MM.1S (cell line): ENCODE results near the gene RPRD2.

Experiments
- DNase-seq: peaks from one replicate; pipeline ENCODE4 v3.0.0-alpha.2; 2015
- H2AFZ ChIP-seq: fragments of 300-600 bp; sonication (generic); 2 replicates; pipeline ENCODE4 v1.6.0; 2016; ENCODE audit warnings: antibody characterized with exemption, low read length
- H3F3A ChIP-seq: fragments of 300-600 bp; sonication (generic); 2 replicates; pipeline ENCODE4 v1.6.1; 2016; ENCODE audit warnings: mild to moderate bottlenecking, antibody characterized with exemption, low read length, moderate library complexity, mixed read lengths; ENCODE audit not compliant: insufficient read depth
- H3K27ac ChIP-seq: fragments of 300-600 bp; sonication (generic); 2 replicates; pipeline ENCODE4 v1.5.1; 2016; ENCODE audit warnings: mild to moderate bottlenecking, low read length
- H3K27me3 ChIP-seq: fragments of 300-600 bp; sonication (generic); replicated peaks from 2 replicates; pipeline ENCODE4 v1.6.0; 2016; ENCODE audit warnings: low read length; ENCODE audit not compliant: insufficient read depth
- H3K36me3 ChIP-seq: fragments of 300-600 bp; sonication (generic); replicated peaks from 2 replicates; pipeline ENCODE4 v1.6.1; 2016; ENCODE audit warnings: mild to moderate bottlenecking, low read length, mixed read lengths; ENCODE audit not compliant: insufficient read depth
- H3K4me1 ChIP-seq: fragments of 300-600 bp; sonication (generic); 2 replicates; pipeline ENCODE4 v1.6.1; 2016; ENCODE audit warnings: low read length, mixed read lengths
- H3K4me2 ChIP-seq: fragments of 300-600 bp; sonication (generic); 2 replicates; pipeline ENCODE4 v1.6.0; 2016; ENCODE audit warnings: low read depth, low read length
- H3K4me3 ChIP-seq: fragments of 300-600 bp; sonication (generic); 2 replicates; pipeline ENCODE4 v1.5.1; 2016; ENCODE audit warnings: low read length, mixed read lengths
- H3K79me2 ChIP-seq: fragments of 300-600 bp; sonication (generic); 2 replicates; pipeline ENCODE4 v1.6.1; 2016; ENCODE audit warnings: mixed run types, low read length, mixed read lengths
- H3K9ac ChIP-seq: fragments of 300-600 bp; sonication (generic); 2 replicates; pipeline ENCODE4 v1.6.1; 2016; ENCODE audit warnings: low read length, mixed read lengths
- H3K9me2 ChIP-seq: fragments of 300-600 bp; sonication (generic); replicated peaks from 2 replicates; pipeline ENCODE4 v1.6.1; 2016; ENCODE audit warnings: mild to moderate bottlenecking, low read length, mixed read lengths; ENCODE audit not compliant: insufficient read depth
- H3K9me3 ChIP-seq: fragments of 300-600 bp; sonication (generic); replicated peaks from 2 replicates; pipeline ENCODE4 v1.6.1; 2016; ENCODE audit warnings: mild to moderate bottlenecking, low read length, mixed read lengths; ENCODE audit not compliant: insufficient read depth
- H4K20me1 ChIP-seq: fragments of 300-600 bp; sonication (generic); 2 replicates; pipeline ENCODE4 v1.6.1; 2016; ENCODE audit warnings: mild to moderate bottlenecking, low read length, moderate library complexity, mixed read lengths; ENCODE audit not compliant: insufficient read depth
- EZH2 ChIP-seq: fragments of 300-600 bp; sonication (generic); optimal IDR thresholded peaks from 2 replicates; pipeline ENCODE3; 2017; ENCODE audit warnings: low read depth, mild to moderate bottlenecking, antibody characterized with exemption, low read length, mixed read lengths
- EZH2phosphoT487 ChIP-seq: fragments of 300-600 bp; sonication (generic); IDR thresholded peaks from 2 replicates; pipeline ENCODE4 v1.6.1; 2018; ENCODE audit warnings: antibody characterized with exemption, low read length
- TF ChIP-seq, protein P1 (sequence below): fragments of 300-600 bp; sonication (generic); IDR thresholded peaks from 2 replicates; pipeline ENCODE4 v1.5.1; 2016; ENCODE audit warnings: antibody characterized with exemption, low read length, mixed read lengths

Gene RPRD2

DNA sequence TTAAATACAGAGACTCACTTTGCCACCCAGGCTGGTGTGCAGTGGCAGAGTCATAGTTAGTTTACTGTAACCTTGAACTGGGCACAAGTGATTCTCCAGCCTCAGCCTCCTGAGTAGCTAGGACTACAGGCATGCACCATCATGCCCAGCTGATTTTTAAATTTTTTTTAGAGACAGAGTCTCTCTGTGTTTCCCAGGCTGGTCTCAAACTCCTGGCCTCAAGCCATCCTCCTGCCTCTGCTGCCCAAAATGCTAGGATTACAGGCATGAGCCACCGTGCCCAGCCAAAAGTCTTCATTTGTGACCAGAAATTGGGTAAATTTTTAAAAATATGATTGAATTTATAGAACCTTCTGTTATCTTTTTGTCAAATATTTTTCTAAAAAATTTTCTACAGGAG lies 105.3 kb downstream of the RPRD2 start:
- Histone ChIP-seq H3F3A (no peaks in the 10 kb centered on the region), H3K9me2 (no peaks in the 10 kb centered on the region), H3K4me2 (no peak overlapping the region), H3K27ac (no peak overlapping the region), H3K4me1 (no peaks in the 10 kb centered on the region), H2AFZ (no peak overlapping the region), H3K9ac (no peak overlapping the region), H4K20me1 (no peaks in the 10 kb centered on the region), H3K9me3 (no peaks in the 10 kb centered on the region), H3K79me2 (no peaks in the 10 kb centered on the region), H3K36me3 (peaks cover 11% of the 10 kb centered on the region), H3K27me3 (no peaks in the 10 kb centered on the region), H3K4me3 (no peak overlapping the region)
- TF ChIP-seq, protein P1, sequence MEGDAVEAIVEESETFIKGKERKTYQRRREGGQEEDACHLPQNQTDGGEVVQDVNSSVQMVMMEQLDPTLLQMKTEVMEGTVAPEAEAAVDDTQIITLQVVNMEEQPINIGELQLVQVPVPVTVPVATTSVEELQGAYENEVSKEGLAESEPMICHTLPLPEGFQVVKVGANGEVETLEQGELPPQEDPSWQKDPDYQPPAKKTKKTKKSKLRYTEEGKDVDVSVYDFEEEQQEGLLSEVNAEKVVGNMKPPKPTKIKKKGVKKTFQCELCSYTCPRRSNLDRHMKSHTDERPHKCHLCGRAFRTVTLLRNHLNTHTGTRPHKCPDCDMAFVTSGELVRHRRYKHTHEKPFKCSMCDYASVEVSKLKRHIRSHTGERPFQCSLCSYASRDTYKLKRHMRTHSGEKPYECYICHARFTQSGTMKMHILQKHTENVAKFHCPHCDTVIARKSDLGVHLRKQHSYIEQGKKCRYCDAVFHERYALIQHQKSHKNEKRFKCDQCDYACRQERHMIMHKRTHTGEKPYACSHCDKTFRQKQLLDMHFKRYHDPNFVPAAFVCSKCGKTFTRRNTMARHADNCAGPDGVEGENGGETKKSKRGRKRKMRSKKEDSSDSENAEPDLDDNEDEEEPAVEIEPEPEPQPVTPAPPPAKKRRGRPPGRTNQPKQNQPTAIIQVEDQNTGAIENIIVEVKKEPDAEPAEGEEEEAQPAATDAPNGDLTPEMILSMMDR = no peak
- TF ChIP-seq EZH2phosphoT487 (no peak), EZH2 (no peak)
- no peak for DNase-seq

GRCh38 chr1:150472601-150473200 lies 108.8 kb downstream of the RPRD2 start:
- no peak overlapping the region for H3K4me2 ChIP-seq
- TF ChIP-seq EZH2phosphoT487 (no peak), EZH2 (no peak)
- TF ChIP-seq, protein P1 = no peak
- no peaks in the 10 kb centered on the region for H3F3A ChIP-seq
- no peaks in the 10 kb centered on the region for H3K4me1 ChIP-seq
- no peaks in the 10 kb centered on the region for H3K79me2 ChIP-seq
- no peak overlapping the region for H3K9ac ChIP-seq
- peaks cover 11% of the 10 kb centered on the region for H3K36me3 ChIP-seq
- H3K4me3 ChIP-seq = no peak overlapping the region
- H2AFZ ChIP-seq = no peak overlapping the region
- DNase-seq = no peak
- H3K27ac ChIP-seq = no peak overlapping the region
- no peaks in the 10 kb centered on the region for H3K9me2 ChIP-seq
- H3K27me3 ChIP-seq = no peaks in the 10 kb centered on the region
- H4K20me1 ChIP-seq = no peaks in the 10 kb centered on the region
- H3K9me3 ChIP-seq = no peaks in the 10 kb centered on the region

DNA sequence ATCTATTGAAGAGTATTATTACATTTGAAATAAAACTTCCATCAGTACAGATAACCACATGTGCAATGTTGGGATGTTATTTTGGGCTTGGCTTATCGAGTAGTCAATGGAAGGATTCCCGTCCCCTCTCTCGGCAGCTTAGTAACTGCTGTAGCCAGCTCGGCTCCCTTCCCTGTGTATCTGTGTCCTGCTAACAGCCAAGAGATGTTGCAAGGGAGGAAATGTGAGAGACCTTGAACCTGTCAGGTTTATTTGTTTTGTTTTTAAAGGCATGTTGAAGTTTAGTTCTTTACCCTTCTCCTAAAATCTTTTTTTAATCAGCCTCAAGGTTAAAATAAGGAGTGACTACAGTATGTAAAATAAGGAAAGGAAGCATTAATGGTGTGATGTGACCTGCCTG lies 109.7 kb downstream of the RPRD2 start:
- TF ChIP-seq, protein P1 = no peak
- no peak for TF ChIP-seq EZH2
- no peak for TF ChIP-seq EZH2phosphoT487
- no peak overlapping the region for H2AFZ ChIP-seq
- H3K36me3 ChIP-seq = peaks cover 11% of the 10 kb centered on the region
- H3K4me3 ChIP-seq = no peak overlapping the region
- no peak overlapping the region for H3K27ac ChIP-seq
- no peak overlapping the region for H3K9ac ChIP-seq
- no peaks in the 10 kb centered on the region for H3F3A ChIP-seq
- no peaks in the 10 kb centered on the region for H3K9me3 ChIP-seq
- no peaks in the 10 kb centered on the region for H3K9me2 ChIP-seq
- no peaks in the 10 kb centered on the region for H3K4me1 ChIP-seq
- no peak overlapping the region for H3K4me2 ChIP-seq
- no peaks in the 10 kb centered on the region for H3K27me3 ChIP-seq
- DNase-seq = no peak
- no peaks in the 10 kb centered on the region for H3K79me2 ChIP-seq
- H4K20me1 ChIP-seq = no peaks in the 10 kb centered on the region
